ENCODE results near the gene FMNL1. TPM values are rescaled to one million over a fixed set of nuclear protein-coding genes. Genes with fewer than 3 reads are reported as not detected.

The FMNL1 gene, protein sequence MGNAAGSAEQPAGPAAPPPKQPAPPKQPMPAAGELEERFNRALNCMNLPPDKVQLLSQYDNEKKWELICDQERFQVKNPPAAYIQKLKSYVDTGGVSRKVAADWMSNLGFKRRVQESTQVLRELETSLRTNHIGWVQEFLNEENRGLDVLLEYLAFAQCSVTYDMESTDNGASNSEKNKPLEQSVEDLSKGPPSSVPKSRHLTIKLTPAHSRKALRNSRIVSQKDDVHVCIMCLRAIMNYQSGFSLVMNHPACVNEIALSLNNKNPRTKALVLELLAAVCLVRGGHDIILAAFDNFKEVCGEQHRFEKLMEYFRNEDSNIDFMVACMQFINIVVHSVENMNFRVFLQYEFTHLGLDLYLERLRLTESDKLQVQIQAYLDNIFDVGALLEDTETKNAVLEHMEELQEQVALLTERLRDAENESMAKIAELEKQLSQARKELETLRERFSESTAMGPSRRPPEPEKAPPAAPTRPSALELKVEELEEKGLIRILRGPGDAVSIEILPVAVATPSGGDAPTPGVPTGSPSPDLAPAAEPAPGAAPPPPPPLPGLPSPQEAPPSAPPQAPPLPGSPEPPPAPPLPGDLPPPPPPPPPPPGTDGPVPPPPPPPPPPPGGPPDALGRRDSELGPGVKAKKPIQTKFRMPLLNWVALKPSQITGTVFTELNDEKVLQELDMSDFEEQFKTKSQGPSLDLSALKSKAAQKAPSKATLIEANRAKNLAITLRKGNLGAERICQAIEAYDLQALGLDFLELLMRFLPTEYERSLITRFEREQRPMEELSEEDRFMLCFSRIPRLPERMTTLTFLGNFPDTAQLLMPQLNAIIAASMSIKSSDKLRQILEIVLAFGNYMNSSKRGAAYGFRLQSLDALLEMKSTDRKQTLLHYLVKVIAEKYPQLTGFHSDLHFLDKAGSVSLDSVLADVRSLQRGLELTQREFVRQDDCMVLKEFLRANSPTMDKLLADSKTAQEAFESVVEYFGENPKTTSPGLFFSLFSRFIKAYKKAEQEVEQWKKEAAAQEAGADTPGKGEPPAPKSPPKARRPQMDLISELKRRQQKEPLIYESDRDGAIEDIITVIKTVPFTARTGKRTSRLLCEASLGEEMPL
- 1 to 10 TPM; 1.6 to 8.0 (median 6.0) TPM for total RNA-seq (2021; fragmentation: NEBNext Ultra II Directional; extraction: Animal tissue kit (Norgen Biotek cat#: 25700))
- long read RNA-seq, result 0 reads

DNA sequence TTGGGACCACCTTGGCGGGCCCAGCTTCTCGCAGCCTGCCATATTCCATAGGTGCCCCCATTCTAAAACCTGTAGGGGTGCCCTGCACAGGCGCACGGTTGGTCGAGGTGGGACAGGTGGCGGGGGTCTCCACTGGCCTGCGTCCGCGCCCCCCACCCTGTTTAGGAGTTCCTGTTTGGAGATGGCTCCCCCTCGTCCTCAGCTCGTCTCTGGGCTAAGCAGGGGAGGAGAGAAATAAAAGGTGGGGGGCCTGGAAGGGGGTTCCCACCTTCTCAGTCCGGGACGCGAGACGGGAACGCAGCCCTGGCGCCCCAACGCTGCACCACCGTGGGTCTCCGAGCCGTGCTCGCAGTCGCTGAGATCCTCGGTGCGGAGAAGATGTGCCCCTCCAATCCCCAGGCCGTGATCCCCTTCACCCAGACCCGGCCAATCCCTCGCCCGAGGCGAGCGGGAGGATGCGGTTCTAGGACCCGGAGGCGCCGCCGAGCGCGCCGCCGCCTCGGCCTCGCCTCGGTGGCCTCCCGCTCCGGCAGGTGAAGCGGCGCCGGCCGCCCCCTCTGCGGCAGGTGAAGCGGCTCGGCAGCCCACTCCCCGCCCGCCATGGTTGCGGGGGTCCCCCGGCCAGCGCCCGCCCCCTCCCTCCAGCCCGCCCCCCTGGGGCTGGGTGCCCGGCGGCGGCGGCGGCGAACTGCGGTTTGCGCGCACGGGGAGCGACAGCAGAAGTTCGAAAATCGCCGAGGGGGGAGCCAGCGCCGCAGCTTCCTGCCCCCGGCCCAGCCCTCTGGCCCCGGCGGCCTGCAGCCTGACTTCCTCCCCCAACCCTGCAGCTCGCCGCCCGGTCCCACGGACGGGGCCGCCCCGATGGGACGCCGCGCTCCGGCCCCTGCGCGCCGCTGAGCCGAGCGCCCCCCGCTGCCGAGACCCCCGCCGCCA lies at the start of gene FMNL1:
Gene FMNL1 (plus strand): TSS at position 805 of the 933 bp plus-strand sequence. CDS start 240 bp downstream, outside the sequence.
- no peaks in the 10 kb centered on the region for H3K9me3 Mint-ChIP-seq
- H3K4me3 Mint-ChIP-seq, result peak within 1 kb of the TSS; percentile 69
- H3K36me3 Mint-ChIP-seq (ENCODE audit: low read depth), result no peaks in the 10 kb centered on the region
- no peak within 1 kb of the TSS for H3K27ac Mint-ChIP-seq
- H3K27me3 Mint-ChIP-seq (ENCODE audit: insufficient read depth), result peaks cover 9% of the 10 kb centered on the region; the same call in 1 of the 2 replicates
- H3K4me1 Mint-ChIP-seq (ENCODE audit: low read depth), result peaks cover 22% of the 10 kb centered on the region
- DNase-seq, result no peak
- TF ChIP-seq, protein P1, sequence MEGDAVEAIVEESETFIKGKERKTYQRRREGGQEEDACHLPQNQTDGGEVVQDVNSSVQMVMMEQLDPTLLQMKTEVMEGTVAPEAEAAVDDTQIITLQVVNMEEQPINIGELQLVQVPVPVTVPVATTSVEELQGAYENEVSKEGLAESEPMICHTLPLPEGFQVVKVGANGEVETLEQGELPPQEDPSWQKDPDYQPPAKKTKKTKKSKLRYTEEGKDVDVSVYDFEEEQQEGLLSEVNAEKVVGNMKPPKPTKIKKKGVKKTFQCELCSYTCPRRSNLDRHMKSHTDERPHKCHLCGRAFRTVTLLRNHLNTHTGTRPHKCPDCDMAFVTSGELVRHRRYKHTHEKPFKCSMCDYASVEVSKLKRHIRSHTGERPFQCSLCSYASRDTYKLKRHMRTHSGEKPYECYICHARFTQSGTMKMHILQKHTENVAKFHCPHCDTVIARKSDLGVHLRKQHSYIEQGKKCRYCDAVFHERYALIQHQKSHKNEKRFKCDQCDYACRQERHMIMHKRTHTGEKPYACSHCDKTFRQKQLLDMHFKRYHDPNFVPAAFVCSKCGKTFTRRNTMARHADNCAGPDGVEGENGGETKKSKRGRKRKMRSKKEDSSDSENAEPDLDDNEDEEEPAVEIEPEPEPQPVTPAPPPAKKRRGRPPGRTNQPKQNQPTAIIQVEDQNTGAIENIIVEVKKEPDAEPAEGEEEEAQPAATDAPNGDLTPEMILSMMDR (IDR thresholded peaks at IDR 0.05), result no peak

DNA sequence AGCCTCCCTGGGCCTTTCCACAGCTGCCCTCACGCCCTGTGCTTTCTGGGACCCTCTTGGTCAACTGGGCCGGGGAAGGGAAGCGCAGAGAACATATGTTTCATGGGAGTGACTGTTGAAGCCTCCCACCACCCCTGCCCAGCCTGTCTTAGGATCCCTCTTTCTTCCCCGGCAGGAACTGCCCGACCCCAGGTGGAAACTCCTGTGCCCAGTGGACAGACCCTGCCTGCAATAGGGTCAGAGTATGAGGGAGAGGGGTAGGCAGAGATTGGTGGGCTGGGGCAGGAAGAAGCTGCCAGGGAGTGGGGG lies 49.5 kb upstream of the FMNL1 start:
- no peaks in the 10 kb centered on the region for H3K9me3 Mint-ChIP-seq
- H3K27ac Mint-ChIP-seq, result peak overlapping the region; percentile 99
- TF ChIP-seq, protein P1 (IDR thresholded peaks at IDR 0.05), result no peak
- H3K4me3 Mint-ChIP-seq, result peak overlapping the region; percentile 76
- H3K36me3 Mint-ChIP-seq (ENCODE audit: low read depth), result peaks cover 14% of the 10 kb centered on the region; the same call in 1 of the 2 replicates
- H3K4me1 Mint-ChIP-seq (ENCODE audit: low read depth), result peaks cover 42% of the 10 kb centered on the region
- H3K27me3 Mint-ChIP-seq (ENCODE audit: insufficient read depth), result no peaks in the 10 kb centered on the region
- DNase-seq, result no peak

DNA sequence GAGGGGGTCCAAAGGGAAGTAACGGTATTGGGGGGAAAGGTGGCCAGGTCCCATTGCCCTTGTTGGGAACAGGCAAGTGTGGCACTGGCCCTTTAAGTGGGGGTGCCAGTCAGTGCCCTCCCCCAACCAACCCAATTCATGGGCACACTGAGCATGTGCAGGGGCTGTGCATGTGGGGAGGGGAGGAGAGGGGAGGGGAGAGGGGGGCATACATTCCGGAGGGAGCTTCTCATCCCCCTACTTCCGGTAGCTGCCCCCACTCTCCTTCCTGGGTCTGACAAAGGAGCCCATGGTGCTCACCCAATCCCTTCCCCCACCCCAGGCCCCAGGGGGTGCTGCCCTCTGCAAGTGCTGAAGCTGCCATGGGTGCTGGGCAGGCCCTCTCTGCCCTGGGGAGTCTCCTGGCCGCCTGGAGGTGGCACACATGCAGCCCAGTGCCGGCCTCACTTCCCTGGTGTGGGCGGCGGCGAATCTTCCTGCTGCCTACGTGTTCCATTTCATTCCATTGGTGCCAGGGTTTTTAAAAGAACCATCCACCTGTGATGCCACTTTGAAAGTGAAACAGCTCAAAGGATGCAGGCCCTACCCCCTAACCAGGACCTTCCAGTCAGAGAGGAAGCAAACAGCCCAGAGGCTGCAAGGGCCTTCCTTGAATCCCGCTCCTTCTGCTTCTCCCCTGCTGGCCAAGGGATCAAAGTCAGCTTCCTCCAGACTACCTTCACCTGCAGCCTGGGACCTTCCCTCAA lies 49.0 kb upstream of the FMNL1 start:
- Mint-ChIP-seq H3K4me1 (ENCODE audit: low read depth) (peaks cover 42% of the 10 kb centered on the region), H3K9me3 (no peaks in the 10 kb centered on the region), H3K27me3 (ENCODE audit: insufficient read depth) (no peaks in the 10 kb centered on the region), H3K4me3 (peak overlapping the region; percentile 76), H3K27ac (peak overlapping the region; percentile 99), H3K36me3 (ENCODE audit: low read depth) (peaks cover 14% of the 10 kb centered on the region; the same call in 1 of the 2 replicates)
- TF ChIP-seq, protein P1 (IDR thresholded peaks at IDR 0.05), result no peak; the same call in 1 of the 2 replicates
- peak; percentile 49 for DNase-seq

DNA sequence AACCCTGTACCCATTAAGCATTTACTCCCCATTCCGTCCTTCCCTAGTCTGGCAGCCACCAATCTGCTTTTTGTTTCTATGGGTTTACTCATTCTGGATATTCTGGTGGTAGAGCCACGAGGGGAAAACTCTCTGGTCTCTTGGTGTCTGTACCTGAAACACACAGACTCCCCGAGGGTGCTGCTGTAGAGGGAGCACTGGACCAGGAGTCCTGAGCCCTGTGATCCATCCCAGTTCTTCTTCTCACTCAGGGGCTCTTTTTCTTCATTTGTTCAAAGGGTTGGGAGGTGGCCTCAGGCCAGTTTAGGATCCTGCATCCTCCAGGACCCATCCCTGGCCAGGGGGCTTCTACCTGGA lies 45.9 kb upstream of the FMNL1 start:
- Mint-ChIP-seq H3K27ac (peak overlapping the region; percentile 75), H3K4me1 (ENCODE audit: low read depth) (peaks cover 35% of the 10 kb centered on the region), H3K9me3 (no peaks in the 10 kb centered on the region), H3K27me3 (ENCODE audit: insufficient read depth) (no peaks in the 10 kb centered on the region), H3K36me3 (ENCODE audit: low read depth) (0 out of 2 replicates have a peak, but pooled peaks cover 1% of the 10 kb centered on the region), H3K4me3 (no peak overlapping the region)
- TF ChIP-seq, protein P1 (IDR thresholded peaks at IDR 0.05), result no peak
- DNase-seq, result no peak

Data from HFFc6 (cell line).